Activated effector memory CD4-positive, alpha-beta T cell treated with anti-CD3 and anti-CD28 coated beads, Interleukin-2, amount 50 U/mL, for 16 hours (primary cell): ENCODE results near the gene KRTAP6-1.

Experiments
- DNase-seq: peaks from one replicate; pipeline ENCODE4 v3.0.0-alpha.2; 2020

The KRTAP6-1 gene

DNA sequence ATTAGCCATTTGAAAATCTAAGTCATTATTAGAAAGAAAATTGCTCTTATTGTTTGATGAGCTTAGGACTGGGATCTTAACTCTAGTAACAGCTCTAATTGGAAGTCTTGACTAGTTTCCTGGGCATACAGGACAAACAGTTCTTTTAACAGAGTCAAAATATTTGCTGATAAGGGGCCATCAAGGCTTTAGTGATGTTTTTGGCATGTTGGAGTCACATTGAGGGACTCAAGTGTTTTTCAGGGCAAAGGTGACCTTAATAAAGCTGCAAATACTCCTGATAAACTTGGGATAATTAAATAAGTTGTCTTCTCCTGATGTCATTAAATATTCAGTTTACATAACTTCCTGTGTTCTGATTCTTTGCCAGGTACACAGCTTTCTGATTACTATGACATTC, 46.1 kb downstream of the KRTAP6-1 start:
- DNase-seq: no peak

DNA sequence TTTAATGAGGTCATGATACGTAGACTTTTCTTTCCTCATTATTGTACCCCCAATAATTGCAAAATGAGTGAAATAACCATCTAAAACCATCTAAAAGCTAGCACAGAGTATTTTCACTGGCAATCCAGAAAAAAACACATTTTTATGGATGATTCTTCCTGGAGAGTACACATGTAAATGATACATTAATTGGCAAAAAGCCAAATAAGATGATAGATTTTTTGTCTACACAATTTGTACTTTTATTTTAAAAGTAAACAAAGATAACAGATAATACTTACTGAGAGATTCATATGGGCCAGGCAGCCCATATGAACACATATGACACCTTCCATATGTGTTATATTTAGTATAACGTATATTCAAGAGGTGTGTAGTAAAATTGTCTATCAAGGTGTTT, 50.1 kb downstream of the KRTAP6-1 start:
- DNase-seq: no peak
